HG03460 (cell line): ENCODE measurements around the gene NDOR1.

ENCODE experiments used
- ATAC-seq: cut with Tn5 transposase; IDR thresholded peaks from one replicate; pipeline ENCODE4 v1.9.1; 2021; ENCODE audit not compliant: unreplicated experiment

NDOR1 gene

GRCh38 chr9:137205126-137206069 lies at the start of gene NDOR1, which contains the start of gene TMEM203:
Gene NDOR1 (plus strand): TSS chr9:137205700. CDS start chr9:137205778, 78 bp downstream.
Gene TMEM203 (minus strand): TSS chr9:137205648. CDS start chr9:137205414, 234 bp downstream.
- ATAC-seq, result peak; percentile 39

GRCh38 chr9:137156567-137157375 lies 48.7 kb upstream of the NDOR1 start:
- ATAC-seq, result no peak

GRCh38 chr9:137157618-137158415 lies 47.7 kb upstream of the NDOR1 start:
- ATAC-seq, result no peak

GRCh38 chr9:137158625-137159024 lies 46.9 kb upstream of the NDOR1 start:
- no peak for ATAC-seq

- no peak for ATAC-seq
These were observed 46.1 kb upstream of the NDOR1 start for GRCh38 chr9:137159105-137160053.

GRCh38 chr9:137160054-137160425 lies 45.5 kb upstream of the NDOR1 start:
- ATAC-seq, result no peak

- ATAC-seq, result no peak
These were observed 44.6 kb upstream of the NDOR1 start for GRCh38 chr9:137160716-137161557.

- ATAC-seq, result no peak
These were observed 43.7 kb upstream of the NDOR1 start for GRCh38 chr9:137161558-137162486.

- no peak for ATAC-seq
These were observed 42.8 kb upstream of the NDOR1 start for GRCh38 chr9:137162505-137163364.

- ATAC-seq, result no peak
These were observed 42.2 kb upstream of the NDOR1 start for GRCh38 chr9:137163365-137163715.

- no peak for ATAC-seq
These were observed 41.7 kb upstream of the NDOR1 start for GRCh38 chr9:137163805-137164204.

GRCh38 chr9:137164370-137165249 lies 40.9 kb upstream of the NDOR1 start:
- ATAC-seq, result no peak

GRCh38 chr9:137165250-137165836 lies 40.2 kb upstream of the NDOR1 start:
- ATAC-seq, result no peak

- no peak for ATAC-seq
These were observed 38.9 kb upstream of the NDOR1 start for GRCh38 chr9:137166380-137167229.

GRCh38 chr9:137167277-137167746 lies 38.2 kb upstream of the NDOR1 start:
- ATAC-seq, result no peak
